ENCODE data around the gene CTNNA3. TPM values are rescaled to one million over a fixed set of nuclear protein-coding genes. Genes with fewer than 3 reads are reported as not detected.

Gene CTNNA3
- total RNA-seq, 2 donors from 2014 or later: 20.3 to 23.8 TPM

GRCh38 chr10:67612577-67613537 lies 83.1 kb downstream of the CTNNA3 start:
- H3K27me3 ChIP-seq: no peaks in the 10 kb centered on the region
- TF ChIP-seq CTCF (IDR thresholded peaks at IDR 0.05): no peak
- DNase-seq (ENCODE audit: low spot score): no peak
- no peak overlapping the region for H3K27ac ChIP-seq
- H3K9me3 ChIP-seq: no peaks in the 10 kb centered on the region
- H3K4me3 ChIP-seq: no peak overlapping the region
- H3K36me3 ChIP-seq: no peaks in the 10 kb centered on the region
- H3K4me1 ChIP-seq: no peaks in the 10 kb centered on the region

DNA sequence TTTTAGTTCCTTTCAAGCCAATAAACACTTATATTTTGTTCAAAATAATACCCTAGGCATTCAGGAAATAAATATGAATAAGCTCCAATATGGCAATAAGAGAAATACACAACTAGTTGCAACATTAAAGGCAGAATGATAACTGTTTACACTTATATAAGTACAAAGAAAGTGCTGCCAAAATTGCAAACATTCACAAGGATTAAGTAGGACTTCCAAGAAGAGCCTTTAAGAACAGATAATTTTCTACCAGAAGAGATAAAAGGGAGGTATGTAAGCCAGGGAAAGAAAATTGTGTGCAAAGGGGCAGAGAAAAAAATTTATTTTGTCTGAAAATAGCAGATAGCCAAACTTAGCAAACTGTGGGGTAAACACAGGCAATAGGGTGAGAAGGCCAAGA lies 83.8 kb downstream of the CTNNA3 start:
- no peaks in the 10 kb centered on the region for H3K9me3 ChIP-seq
- H3K36me3 ChIP-seq: no peaks in the 10 kb centered on the region
- no peak for TF ChIP-seq CTCF (IDR thresholded peaks at IDR 0.05)
- DNase-seq (ENCODE audit: low spot score): no peak
- no peak overlapping the region for H3K4me3 ChIP-seq
- no peaks in the 10 kb centered on the region for H3K4me1 ChIP-seq
- H3K27me3 ChIP-seq: no peaks in the 10 kb centered on the region
- H3K27ac ChIP-seq: no peak overlapping the region

- no peaks in the 10 kb centered on the region for H3K9me3 ChIP-seq
- no peaks in the 10 kb centered on the region for H3K36me3 ChIP-seq
- H3K4me3 ChIP-seq: no peak overlapping the region
- H3K4me1 ChIP-seq: no peaks in the 10 kb centered on the region
- TF ChIP-seq CTCF (IDR thresholded peaks at IDR 0.05): no peak
- H3K27ac ChIP-seq: no peak overlapping the region
- DNase-seq (ENCODE audit: low spot score): no peak
- H3K27me3 ChIP-seq: no peaks in the 10 kb centered on the region
Observed at GRCh38 chr10:67609996-67610793, 85.8 kb downstream of the CTNNA3 start.

DNA sequence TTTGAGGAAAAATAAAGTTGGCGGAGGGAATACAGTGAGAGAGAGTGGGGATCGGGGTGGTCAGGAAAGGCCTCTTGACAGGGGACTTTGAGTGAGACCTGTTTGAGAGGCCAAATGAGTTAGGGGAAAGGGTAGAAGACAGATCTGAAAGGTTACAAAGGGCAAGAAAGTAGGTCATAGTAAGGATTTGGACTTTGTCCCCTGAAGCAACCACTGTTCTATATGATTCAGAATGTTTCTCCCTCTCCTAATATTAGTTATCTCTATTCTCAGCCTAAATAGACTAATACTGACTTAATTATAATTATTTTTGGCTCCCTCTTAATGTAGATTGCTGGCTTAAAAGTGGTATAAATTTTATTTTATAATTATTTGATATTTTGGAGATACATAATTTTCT lies 88.0 kb downstream of the CTNNA3 start:
- no peak overlapping the region for H3K27ac ChIP-seq
- H3K9me3 ChIP-seq: no peaks in the 10 kb centered on the region
- no peak overlapping the region for H3K4me3 ChIP-seq
- no peak for DNase-seq (ENCODE audit: low spot score)
- H3K4me1 ChIP-seq: no peaks in the 10 kb centered on the region
- no peaks in the 10 kb centered on the region for H3K27me3 ChIP-seq
- no peak for TF ChIP-seq CTCF (IDR thresholded peaks at IDR 0.05)
- H3K36me3 ChIP-seq: no peaks in the 10 kb centered on the region

DNA sequence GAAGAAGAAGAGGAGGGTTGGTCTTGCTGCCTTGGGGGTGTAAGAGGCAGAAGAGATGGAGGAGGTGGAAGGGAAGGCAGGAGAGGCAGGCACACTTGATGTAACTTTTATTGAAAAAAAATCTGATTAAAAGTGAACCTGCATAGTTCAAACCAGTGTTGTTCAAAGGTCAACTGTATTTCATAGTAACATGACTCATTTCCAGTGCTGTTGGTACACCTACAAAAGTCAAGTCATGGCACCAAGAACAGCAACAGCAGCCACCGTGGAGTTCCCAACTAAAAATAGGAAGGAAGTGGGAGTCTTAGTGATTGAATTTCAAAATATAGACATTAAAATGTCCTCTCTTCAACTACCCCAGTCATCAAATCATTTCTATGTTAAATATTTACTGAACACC lies 88.5 kb downstream of the CTNNA3 start:
- no peak for DNase-seq (ENCODE audit: low spot score)
- Histone ChIP-seq H3K27ac (no peak overlapping the region), H3K9me3 (no peaks in the 10 kb centered on the region), H3K4me1 (no peaks in the 10 kb centered on the region), H3K36me3 (no peaks in the 10 kb centered on the region), H3K27me3 (no peaks in the 10 kb centered on the region), H3K4me3 (no peak overlapping the region)
- no peak for TF ChIP-seq CTCF (IDR thresholded peaks at IDR 0.05)

Data from right atrium auricular region (tissue), 2 donors.